HG03103 (cell line): ENCODE measurements around the gene USP10.
"Not testable (repeated sequence)": the region's sequence is repeated elsewhere in the genome, so short reads cannot be mapped to it uniquely, and the experiment has no call there.

ENCODE experiments used
- ATAC-seq: cut with Tn5 transposase; IDR thresholded peaks from one replicate; pipeline ENCODE4 v1.9.1; 2021; ENCODE audit warnings: low read depth; ENCODE audit not compliant: unreplicated experiment

Gene USP10

GRCh38 chr16:84724606-84725309, 25.0 kb downstream of the USP10 start:
- no peak for ATAC-seq

GRCh38 chr16:84725481-84726078, 25.8 kb downstream of the USP10 start:
- ATAC-seq, result no peak

GRCh38 chr16:84726079-84726668, 26.4 kb downstream of the USP10 start:
- ATAC-seq, result no peak

- ATAC-seq, result no peak
Measured at GRCh38 chr16:84726669-84727467, 27.1 kb downstream of the USP10 start.

GRCh38 chr16:84728853-84729424, 29.1 kb downstream of the USP10 start:
- no peak for ATAC-seq

GRCh38 chr16:84729716-84730320, 30.0 kb downstream of the USP10 start:
- ATAC-seq, result no peak

GRCh38 chr16:84730406-84731106, 30.8 kb downstream of the USP10 start:
- ATAC-seq, result peak; percentile 47

- ATAC-seq, result not testable (repeated sequence)
Measured at GRCh38 chr16:84732332-84732673, 32.5 kb downstream of the USP10 start.

- no peak for ATAC-seq
Measured at GRCh38 chr16:84732674-84733352, 33.0 kb downstream of the USP10 start.

GRCh38 chr16:84735849-84736586, 36.2 kb downstream of the USP10 start:
- ATAC-seq, result no peak

- ATAC-seq, result no peak
Measured at GRCh38 chr16:84737192-84738011, 37.6 kb downstream of the USP10 start.

GRCh38 chr16:84738255-84739038, 38.6 kb downstream of the USP10 start:
- ATAC-seq, result no peak

GRCh38 chr16:84739349-84740124, 39.7 kb downstream of the USP10 start:
- ATAC-seq, result no peak

GRCh38 chr16:84740596-84741116, 40.9 kb downstream of the USP10 start:
- no peak for ATAC-seq

GRCh38 chr16:84741340-84741830, 41.6 kb downstream of the USP10 start:
- ATAC-seq, result no peak

GRCh38 chr16:84742641-84743092, 42.9 kb downstream of the USP10 start:
- no peak for ATAC-seq
